AG04450 (cell line): ENCODE data around the gene ZCCHC14. TPM values are rescaled to one million over a fixed set of nuclear protein-coding genes. Genes with fewer than 3 reads are reported as not detected.

Source experiments
- CTCF ChIA-PET: fragments of 300-600, 350-600 bp; formaldehyde crosslinking; extraction: SDS; loops from one replicate; lab custom pipeline; 2022; ENCODE audit warnings: antibody characterized with exemption, inconsistent platforms; lab: Charles Lee
- POLR2A ChIA-PET: fragments of 350-600 bp; formaldehyde crosslinking; extraction: SDS; loops from one replicate; lab custom pipeline; 2021; ENCODE audit warnings: antibody characterized with exemption, inconsistent platforms; lab: Yijun Ruan, JAX
- DNase-seq: peaks from one replicate; pipeline ENCODE4 v3.0.0-alpha.2; 2011; ENCODE audit warnings: low read depth, low spot score
- H3K27ac ChIP-seq: one replicate; pipeline ENCODE4 v1.5.1; 2012; ENCODE audit warnings: low read depth, low read length, control low read depth
- H3K27me3 ChIP-seq: one replicate; pipeline ENCODE4 v1.6.0; 2012; ENCODE audit warnings: low read length; ENCODE audit not compliant: control insufficient read depth, insufficient read depth
- H3K4me3 ChIP-seq: 2 replicates; pipeline ENCODE4 v1.5.1; 2011; ENCODE audit warnings: mild to moderate bottlenecking, low read depth, low read length, control low read depth
- H3K9me3 ChIP-seq: 2 replicates; pipeline ENCODE4 v1.5.1; 2012; ENCODE audit warnings: low read length; ENCODE audit not compliant: control insufficient read depth, insufficient read depth
- polyA plus RNA-seq: library from polyadenylated mRNA; depleted of rRNA; stranded (reverse); fragments of >200 nt; gene quantifications from 2 replicates; pipeline ENCODE4 v1.2.3, GENCODE V29; 2011
- TF ChIP-seq, protein P1 (sequence below): IDR thresholded peaks from 2 replicates; pipeline ENCODE4 v1.5.1; 2011; ENCODE audit warnings: low read depth, low read length, control low read depth, inconsistent platforms

Gene ZCCHC14
- polyA plus RNA-seq, 1 experiment: 6.2 TPM

DNA sequence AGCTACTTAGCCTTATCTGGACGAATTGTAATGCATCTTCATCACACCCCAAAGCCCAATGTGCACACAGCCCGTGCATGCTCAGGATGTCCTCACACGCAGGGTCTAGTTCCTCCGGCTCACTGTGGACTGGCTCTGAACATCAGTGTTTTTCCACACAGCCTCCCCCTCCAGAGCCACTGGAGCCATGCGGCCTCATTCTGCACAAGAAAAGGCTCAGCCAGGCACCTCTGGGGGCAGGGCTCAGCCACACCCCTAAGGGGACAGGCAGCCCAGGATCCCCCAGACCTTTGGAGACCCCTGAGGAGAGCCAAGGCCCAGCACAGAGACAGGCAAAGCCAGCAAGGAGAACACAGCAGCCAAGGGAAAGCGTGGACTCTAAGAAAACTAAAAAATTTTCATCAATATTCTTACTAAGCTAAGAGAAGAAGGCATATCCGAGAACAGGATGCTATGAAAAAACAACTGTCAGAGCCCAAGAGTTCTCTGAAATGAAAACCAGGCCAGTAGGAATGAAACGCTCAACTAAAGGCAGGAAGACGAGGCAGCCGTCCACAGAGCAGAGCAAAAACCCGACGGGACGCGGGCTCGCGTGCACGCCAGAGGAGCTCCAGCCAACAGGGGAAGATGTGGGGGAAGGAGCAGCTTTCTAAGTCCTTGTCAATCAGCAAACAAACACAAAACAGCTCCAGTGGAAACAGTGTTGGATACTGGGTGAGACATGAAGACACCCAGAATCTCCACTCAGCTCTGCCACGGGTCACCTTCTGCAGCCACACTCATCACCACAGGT is 66.2 kb downstream of the ZCCHC14 start:
- TF ChIP-seq, protein P1, sequence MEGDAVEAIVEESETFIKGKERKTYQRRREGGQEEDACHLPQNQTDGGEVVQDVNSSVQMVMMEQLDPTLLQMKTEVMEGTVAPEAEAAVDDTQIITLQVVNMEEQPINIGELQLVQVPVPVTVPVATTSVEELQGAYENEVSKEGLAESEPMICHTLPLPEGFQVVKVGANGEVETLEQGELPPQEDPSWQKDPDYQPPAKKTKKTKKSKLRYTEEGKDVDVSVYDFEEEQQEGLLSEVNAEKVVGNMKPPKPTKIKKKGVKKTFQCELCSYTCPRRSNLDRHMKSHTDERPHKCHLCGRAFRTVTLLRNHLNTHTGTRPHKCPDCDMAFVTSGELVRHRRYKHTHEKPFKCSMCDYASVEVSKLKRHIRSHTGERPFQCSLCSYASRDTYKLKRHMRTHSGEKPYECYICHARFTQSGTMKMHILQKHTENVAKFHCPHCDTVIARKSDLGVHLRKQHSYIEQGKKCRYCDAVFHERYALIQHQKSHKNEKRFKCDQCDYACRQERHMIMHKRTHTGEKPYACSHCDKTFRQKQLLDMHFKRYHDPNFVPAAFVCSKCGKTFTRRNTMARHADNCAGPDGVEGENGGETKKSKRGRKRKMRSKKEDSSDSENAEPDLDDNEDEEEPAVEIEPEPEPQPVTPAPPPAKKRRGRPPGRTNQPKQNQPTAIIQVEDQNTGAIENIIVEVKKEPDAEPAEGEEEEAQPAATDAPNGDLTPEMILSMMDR: no peak
- Histone ChIP-seq H3K27me3 (no peaks in the 10 kb centered on the region), H3K9me3 (peaks cover 4% of the 10 kb centered on the region; the same call in 1 of the 2 replicates), H3K27ac (no peak overlapping the region), H3K4me3 (no peak overlapping the region)
- ChIA-PET POLR2A (interaction anchor here (0.5 kb wide), 1 partner anchor 109 kb away, joined by 3 read pairs; no protein-coding TSS in a partner anchor), CTCF (interaction anchor here (0.7 to 3.1 kb wide), 3 partner anchors 10 to 210 kb away, joined by 3 to 13 read pairs (median 11); no protein-coding TSS in a partner anchor)
- no peak for DNase-seq

DNA sequence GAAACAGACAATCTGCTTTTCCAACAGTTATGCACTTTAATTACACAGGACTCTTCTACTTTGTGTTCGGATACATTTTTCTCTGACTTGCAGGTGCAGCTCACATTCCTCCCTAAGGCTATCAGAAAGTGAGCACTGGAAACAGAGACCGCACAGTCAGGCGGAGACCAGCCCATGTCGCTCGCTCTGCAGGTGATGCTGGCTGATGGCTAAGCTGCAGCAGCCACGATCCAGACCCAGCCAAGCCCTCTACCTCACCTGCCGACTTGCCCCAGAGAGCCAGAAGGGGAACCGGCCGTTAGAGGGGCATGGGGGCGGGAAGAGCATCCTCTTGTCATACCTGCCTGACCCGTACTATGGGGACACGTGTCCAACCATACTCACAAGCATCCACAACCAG is 66.9 kb downstream of the ZCCHC14 start:
- TF ChIP-seq, protein P1: no peak
- H3K27ac ChIP-seq: no peak overlapping the region
- DNase-seq: no peak
- ChIA-PET CTCF (interaction anchor here (0.6 to 3.1 kb wide), 3 partner anchors 9 to 210 kb away, joined by 3 to 13 read pairs (median 11); no protein-coding TSS in a partner anchor), POLR2A (interaction anchor here (1.0 kb wide), 1 partner anchor 20 kb away, joined by 3 read pairs; no protein-coding TSS in a partner anchor)
- no peak overlapping the region for H3K4me3 ChIP-seq
- H3K27me3 ChIP-seq: no peaks in the 10 kb centered on the region
- H3K9me3 ChIP-seq: peaks cover 4% of the 10 kb centered on the region; the same call in 1 of the 2 replicates

DNA sequence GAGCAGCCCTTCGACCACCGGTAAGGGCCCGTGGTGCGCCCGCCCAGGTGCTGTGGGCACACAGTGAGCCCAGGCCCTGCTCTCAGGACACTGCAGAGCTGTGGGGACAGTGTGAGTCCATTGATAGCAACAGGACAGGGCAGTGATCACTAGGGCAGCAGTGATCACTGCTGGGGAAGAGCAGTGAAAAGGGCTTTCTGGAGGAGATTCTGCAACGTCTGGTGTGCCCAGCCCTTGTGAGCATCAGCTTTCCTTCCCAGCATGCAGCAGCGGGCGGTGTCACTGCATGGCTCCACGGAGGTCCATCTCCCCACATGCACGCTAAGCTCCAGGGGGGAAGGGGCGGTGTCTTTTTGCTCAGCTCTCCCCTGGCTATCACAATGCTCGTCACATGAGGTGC is 68.6 kb downstream of the ZCCHC14 start:
- POLR2A ChIA-PET: no interaction called here

DNA sequence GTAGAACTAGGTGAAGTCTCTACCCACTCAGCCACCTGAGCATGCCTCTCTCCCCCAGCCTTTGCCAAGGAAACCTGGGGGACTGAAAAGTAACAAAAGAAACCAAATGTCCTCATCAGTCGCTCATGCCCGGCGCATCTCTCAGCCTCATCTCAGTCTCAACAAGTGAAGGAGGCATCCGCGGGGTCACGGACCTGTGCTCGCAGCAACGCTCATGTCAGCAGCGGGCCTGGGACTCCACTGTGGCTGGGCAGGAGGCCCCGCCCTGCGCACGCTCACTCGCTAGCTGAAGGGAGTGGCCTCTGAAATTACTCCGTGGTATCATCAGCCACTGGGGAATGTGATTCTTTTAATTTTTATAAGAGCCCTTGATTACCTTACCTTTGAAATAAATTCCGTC is 69.4 kb downstream of the ZCCHC14 start:
- TF ChIP-seq, protein P1: no peak
- H3K27me3 ChIP-seq: no peaks in the 10 kb centered on the region
- H3K9me3 ChIP-seq: peaks cover 4% of the 10 kb centered on the region; the same call in 1 of the 2 replicates
- ChIA-PET POLR2A (no interaction called here), CTCF (no interaction called here)
- no peak for DNase-seq
- H3K4me3 ChIP-seq: no peak overlapping the region
- no peak overlapping the region for H3K27ac ChIP-seq

More for the DNA sequence above, 68.6 kb downstream of the ZCCHC14 start:
- no peak for DNase-seq
- Histone ChIP-seq H3K4me3 (no peak overlapping the region), H3K27me3 (no peaks in the 10 kb centered on the region), H3K27ac (no peak overlapping the region), H3K9me3 (peaks cover 4% of the 10 kb centered on the region; the same call in 1 of the 2 replicates)
- TF ChIP-seq, protein P1: no peak
- CTCF ChIA-PET: interaction anchor here (3.1 kb wide), 1 partner anchor 212 kb away, joined by 11 read pairs; no protein-coding TSS in a partner anchor

DNA sequence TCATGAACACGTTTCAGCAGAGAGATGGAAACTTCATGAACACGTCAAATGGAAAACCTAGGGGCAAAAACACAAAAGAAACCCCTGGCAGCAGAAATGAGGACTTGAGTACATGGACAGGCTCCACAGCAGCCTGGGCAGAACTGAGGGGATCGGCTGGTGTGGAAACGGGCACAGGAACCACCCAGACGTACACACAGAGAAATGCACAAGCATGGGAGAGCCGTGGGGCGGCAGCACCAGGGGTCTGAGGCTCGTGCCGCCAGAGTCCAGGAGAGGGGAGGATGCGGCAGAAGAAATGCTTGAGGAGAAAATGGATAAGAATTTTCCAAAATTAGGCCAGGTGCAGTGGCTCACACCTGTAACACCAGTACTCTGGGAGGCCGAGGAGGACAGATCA is 70.7 kb downstream of the ZCCHC14 start:
- CTCF ChIA-PET: interaction anchor here (0.7 kb wide), 1 partner anchor 1314 kb away, joined by 3 read pairs; no protein-coding TSS in a partner anchor
- TF ChIP-seq, protein P1: no peak

More for the DNA sequence above, 70.7 kb downstream of the ZCCHC14 start:
- H3K4me3 ChIP-seq: no peak overlapping the region
- H3K9me3 ChIP-seq: peaks cover 4% of the 10 kb centered on the region; the same call in 1 of the 2 replicates
- no peaks in the 10 kb centered on the region for H3K27me3 ChIP-seq
- H3K27ac ChIP-seq: no peak overlapping the region
- POLR2A ChIA-PET: no interaction called here
- DNase-seq: no peak
